Measurements from ENCODE around the gene TTI1.

DNA sequence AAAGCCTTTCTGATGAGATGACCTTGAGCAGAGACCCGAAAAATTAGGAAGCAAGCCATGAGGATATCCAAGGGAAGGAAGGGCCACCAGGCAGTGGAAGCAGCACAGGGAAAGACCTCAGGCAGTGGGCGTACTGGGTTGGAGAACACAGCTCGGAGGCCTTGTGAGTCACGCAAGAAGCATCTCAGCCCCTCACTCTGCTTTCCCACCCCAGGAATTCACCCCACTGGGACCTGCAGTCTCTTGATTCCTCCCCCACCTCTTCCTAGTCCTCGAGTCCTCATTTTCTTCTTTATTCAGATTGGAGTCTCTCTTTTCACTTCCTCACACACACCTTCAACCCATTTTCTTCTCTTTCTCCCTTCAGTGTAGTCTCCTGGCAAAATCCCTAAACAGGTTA lies 27.3 kb upstream of the TTI1 start:
- TF ChIP-seq, protein P1, sequence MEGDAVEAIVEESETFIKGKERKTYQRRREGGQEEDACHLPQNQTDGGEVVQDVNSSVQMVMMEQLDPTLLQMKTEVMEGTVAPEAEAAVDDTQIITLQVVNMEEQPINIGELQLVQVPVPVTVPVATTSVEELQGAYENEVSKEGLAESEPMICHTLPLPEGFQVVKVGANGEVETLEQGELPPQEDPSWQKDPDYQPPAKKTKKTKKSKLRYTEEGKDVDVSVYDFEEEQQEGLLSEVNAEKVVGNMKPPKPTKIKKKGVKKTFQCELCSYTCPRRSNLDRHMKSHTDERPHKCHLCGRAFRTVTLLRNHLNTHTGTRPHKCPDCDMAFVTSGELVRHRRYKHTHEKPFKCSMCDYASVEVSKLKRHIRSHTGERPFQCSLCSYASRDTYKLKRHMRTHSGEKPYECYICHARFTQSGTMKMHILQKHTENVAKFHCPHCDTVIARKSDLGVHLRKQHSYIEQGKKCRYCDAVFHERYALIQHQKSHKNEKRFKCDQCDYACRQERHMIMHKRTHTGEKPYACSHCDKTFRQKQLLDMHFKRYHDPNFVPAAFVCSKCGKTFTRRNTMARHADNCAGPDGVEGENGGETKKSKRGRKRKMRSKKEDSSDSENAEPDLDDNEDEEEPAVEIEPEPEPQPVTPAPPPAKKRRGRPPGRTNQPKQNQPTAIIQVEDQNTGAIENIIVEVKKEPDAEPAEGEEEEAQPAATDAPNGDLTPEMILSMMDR (IDR thresholded peaks at IDR 0.05) = no peak
- TF ChIP-seq EZH2 (IDR thresholded peaks at IDR 0.05; ENCODE audit: borderline replicate concordance, insufficient read depth, low read depth, low read length, poor library complexity, severe bottlenecking) = no peak

All from B cell (primary cell).